Sigmoid colon (tissue), 7 donors: Measurements from ENCODE around the gene PCDH15. TPM values are rescaled to one million over a fixed set of nuclear protein-coding genes. Genes with fewer than 3 reads are reported as not detected.

Source experiments
- DNase-seq: peaks from one replicate; pipeline ENCODE4 v3.0.0-alpha.2; 2019
- H3K27ac ChIP-seq, 4 donors: fragments of 200-600 bp; sonication (generic); one replicate each; pipeline ENCODE4 v1.5.1; 2016 to 2019; ENCODE audit warnings: mild to moderate bottlenecking in 1 of 4
- H3K27me3 ChIP-seq, 3 donors: fragments of 200-600 bp; sonication (generic); one replicate each; pipeline ENCODE4 v1.5.1; 2019; ENCODE audit warnings: mild to moderate bottlenecking in 1 of 3
- H3K36me3 ChIP-seq, 4 donors: fragments of 200-600 bp; sonication (generic); one replicate each; pipeline ENCODE4 v1.5.1; 2016 to 2019
- H3K4me1 ChIP-seq, 4 donors: fragments of 200-600 bp; sonication (generic); one replicate each; pipeline ENCODE4 v1.5.1; 2017 to 2019
- H3K4me3 ChIP-seq, 4 donors: fragments of 200-600 bp; sonication (generic); one replicate each; pipeline ENCODE4 v1.5.1; 2017 to 2019; ENCODE audit warnings: mild to moderate bottlenecking in 2 of 4, moderate library complexity in 1 of 4
- H3K9me3 ChIP-seq, 4 donors: fragments of 200-600 bp in 3 of 4; sonication (generic) in 3 of 4; one replicate each; pipeline versions ENCODE4 v1.5.1 to v1.6.1; 2013 to 2019
- EP300 ChIP-seq, 4 donors: sonication (generic); formaldehyde crosslinking; IDR thresholded peaks; one replicate each; pipeline ENCODE4 v1.6.1; 2017; ENCODE audit warnings: antibody characterized with exemption in 4 of 4
- POLR2A ChIP-seq, 2 donors: fragments of 450-650 bp; IDR thresholded peaks; one replicate each; pipeline ENCODE4 v1.6.1; 2016; ENCODE audit warnings: antibody characterized with exemption in 2 of 2, mild to moderate bottlenecking in 2 of 2, moderate library complexity in 2 of 2
- POLR2AphosphoS5 ChIP-seq, 4 donors: sonication (generic); formaldehyde crosslinking; IDR thresholded peaks; one replicate each; pipeline ENCODE4 v1.6.1; 2017; ENCODE audit warnings: antibody characterized with exemption in 4 of 4
- WGBS, 2 donors: extraction: QIAGEN DNeasy Blood & Tissue Kit; methylation state at CpG; one replicate each; pipeline ENCODE4 v1.1.7; 2013; 5-methylcytosine and 5-hydroxymethylcytosine counted together
- intact Hi-C: fragments of 100-400 bp; cut with DNase I; formaldehyde crosslinking; loops from one replicate; pipeline ENCODE4 v1.15.1; 2023
- polyA plus RNA-seq, 3 donors: library from polyadenylated mRNA; stranded (reverse); fragments of 200-250 nt; gene quantifications; one replicate each; pipeline ENCODE4 v1.2.3, GENCODE V29; 2013
- total RNA-seq, 4 donors: library from RNA; depleted of rRNA; stranded (reverse); fragments of >200 nt; gene quantifications; one replicate each; pipeline ENCODE4 v1.1.0, GENCODE V29; 2016
- TF ChIP-seq, protein P1 (sequence below), 4 experiments: fragments of 450-650 bp in 3 of 4; fragments of 200-600 bp in 1 of 4; IDR thresholded peaks; one replicate each; pipeline ENCODE4 v1.5.1; 2016 to 2019; ENCODE audit warnings: antibody characterized with exemption in 4 of 4, mild to moderate bottlenecking in 3 of 4, moderate library complexity in 2 of 4
- donor health status: healthy with polysubstance abuse.
- donor health status: Bipolar disorder and iron deficiency.
- donor health status: healthy.

PCDH15 gene
- total and polyA plus RNA-seq, 7 donors = 0.14 to 0.71 (median 0.16) TPM; not detected in 2

DNA sequence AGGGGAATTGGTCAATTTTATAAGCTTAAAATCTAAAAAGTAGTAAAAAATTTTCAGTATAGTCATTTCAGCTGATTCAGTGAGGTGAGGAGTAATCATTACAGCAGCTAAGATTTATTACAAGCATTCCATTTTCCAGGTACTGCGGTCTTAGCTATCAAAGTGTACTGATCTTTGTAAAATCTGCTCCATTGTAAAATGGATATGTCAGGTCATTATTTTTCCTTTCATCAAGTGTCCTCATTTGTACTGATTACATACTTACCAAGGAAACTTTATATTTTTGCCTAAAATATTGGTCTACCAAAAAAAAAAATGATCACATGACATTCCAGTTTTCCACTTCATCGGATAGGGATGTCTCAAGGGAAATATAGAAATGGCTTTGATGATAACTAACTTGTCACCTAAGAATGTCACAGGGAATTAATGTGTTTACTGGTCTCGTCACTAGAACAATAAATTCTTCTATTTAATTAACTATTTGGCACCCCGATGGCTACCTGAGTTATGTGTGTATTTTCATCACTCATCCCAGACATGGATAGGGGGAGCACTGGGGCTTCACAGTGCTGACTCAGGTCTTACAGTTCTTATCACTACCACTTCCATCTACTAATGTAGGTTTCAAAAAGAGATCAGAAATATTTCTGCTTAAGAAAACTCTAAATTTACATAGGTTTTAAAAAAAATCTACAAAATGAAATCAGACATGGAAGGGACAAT lies 948.4 kb downstream of the PCDH15 start:
- intact Hi-C loops = no loop called here
- no peaks in the 10 kb centered on the region for H3K36me3 ChIP-seq
- DNase-seq = no peak
- 74 to 80% methylated on average over 4 of the region's 4 CpGs for WGBS, 2 donors
- no peak for TF ChIP-seq POLR2A (IDR thresholded peaks at IDR 0.05)
- TF ChIP-seq EP300 (IDR thresholded peaks at IDR 0.05) = no peak
- TF ChIP-seq POLR2AphosphoS5 (IDR thresholded peaks at IDR 0.05) = no peak
- TF ChIP-seq, protein P1, sequence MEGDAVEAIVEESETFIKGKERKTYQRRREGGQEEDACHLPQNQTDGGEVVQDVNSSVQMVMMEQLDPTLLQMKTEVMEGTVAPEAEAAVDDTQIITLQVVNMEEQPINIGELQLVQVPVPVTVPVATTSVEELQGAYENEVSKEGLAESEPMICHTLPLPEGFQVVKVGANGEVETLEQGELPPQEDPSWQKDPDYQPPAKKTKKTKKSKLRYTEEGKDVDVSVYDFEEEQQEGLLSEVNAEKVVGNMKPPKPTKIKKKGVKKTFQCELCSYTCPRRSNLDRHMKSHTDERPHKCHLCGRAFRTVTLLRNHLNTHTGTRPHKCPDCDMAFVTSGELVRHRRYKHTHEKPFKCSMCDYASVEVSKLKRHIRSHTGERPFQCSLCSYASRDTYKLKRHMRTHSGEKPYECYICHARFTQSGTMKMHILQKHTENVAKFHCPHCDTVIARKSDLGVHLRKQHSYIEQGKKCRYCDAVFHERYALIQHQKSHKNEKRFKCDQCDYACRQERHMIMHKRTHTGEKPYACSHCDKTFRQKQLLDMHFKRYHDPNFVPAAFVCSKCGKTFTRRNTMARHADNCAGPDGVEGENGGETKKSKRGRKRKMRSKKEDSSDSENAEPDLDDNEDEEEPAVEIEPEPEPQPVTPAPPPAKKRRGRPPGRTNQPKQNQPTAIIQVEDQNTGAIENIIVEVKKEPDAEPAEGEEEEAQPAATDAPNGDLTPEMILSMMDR (IDR thresholded peaks at IDR 0.05) = no peak
- no peaks in the 10 kb centered on the region for H3K27me3 ChIP-seq
- H3K4me1 ChIP-seq = no peaks in the 10 kb centered on the region
- H3K27ac ChIP-seq = no peak overlapping the region
- no peaks in the 10 kb centered on the region for H3K9me3 ChIP-seq
- no peak overlapping the region for H3K4me3 ChIP-seq

DNA sequence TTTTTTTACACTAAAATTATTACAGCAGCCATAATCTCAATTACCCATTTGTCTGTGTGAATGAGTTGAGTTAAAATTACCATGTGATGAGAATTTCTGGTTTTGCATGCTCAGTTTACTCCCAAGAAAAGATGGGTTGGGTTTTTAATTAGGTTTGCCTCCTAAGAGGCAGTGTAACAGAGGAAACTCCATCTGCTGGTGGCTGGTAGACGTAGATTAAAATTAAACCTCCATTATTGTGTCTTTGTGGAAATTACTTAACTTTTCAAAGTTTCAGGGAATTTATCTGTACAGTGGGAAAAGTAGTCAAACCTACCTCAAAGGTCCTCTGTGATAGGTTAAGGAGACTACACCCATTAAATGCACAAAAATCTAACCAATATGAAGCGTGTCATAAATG lies 954.2 kb downstream of the PCDH15 start:
- H3K27ac ChIP-seq = no peak overlapping the region
- WGBS, 2 donors = 67 to 79% methylated on average over 2 of the region's 2 CpGs
- H3K27me3 ChIP-seq = no peaks in the 10 kb centered on the region
- TF ChIP-seq, protein P1 (IDR thresholded peaks at IDR 0.05) = no peak
- TF ChIP-seq EP300 (IDR thresholded peaks at IDR 0.05) = no peak
- no peak for TF ChIP-seq POLR2A (IDR thresholded peaks at IDR 0.05)
- TF ChIP-seq POLR2AphosphoS5 (IDR thresholded peaks at IDR 0.05) = no peak
- no peaks in the 10 kb centered on the region for H3K9me3 ChIP-seq
- H3K36me3 ChIP-seq = no peaks in the 10 kb centered on the region
- peaks cover 0 to 9% (median 4%) of the 10 kb centered on the region in 4 donors for H3K4me1 ChIP-seq
- intact Hi-C loops = loop anchor here (10.0 kb wide), 1 partner anchor 558 kb away; no protein-coding TSS in a partner anchor
- no peak for DNase-seq
- no peak overlapping the region for H3K4me3 ChIP-seq

DNA sequence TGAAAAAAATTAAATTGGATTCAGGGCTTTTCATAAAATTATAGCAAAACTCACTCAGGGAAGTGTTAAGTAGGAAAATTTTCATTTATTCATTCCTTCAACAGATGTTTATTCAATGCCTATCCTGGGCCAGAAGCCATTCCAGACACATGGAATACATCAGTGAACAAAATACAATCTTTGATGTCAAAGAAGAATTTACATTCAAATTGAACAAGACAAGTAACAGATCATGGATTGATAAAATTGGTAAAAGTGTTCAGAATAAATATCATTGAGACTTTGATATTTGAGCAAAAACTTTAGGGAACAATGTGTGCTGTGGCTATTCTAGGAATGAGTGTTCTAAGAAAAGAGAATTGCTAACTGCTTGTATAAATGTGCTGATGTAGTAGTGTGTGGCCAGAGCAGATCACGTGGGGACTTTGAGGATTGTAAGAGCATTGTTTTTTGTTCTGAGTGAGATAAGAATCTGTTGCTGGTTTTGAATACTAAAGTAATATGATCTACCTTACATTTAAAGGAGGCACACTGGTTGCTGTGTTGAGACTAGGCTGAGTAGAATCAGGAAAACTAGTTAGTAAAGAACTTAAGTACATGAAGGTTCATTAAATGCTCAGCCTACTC lies 957.2 kb downstream of the PCDH15 start:
- Histone ChIP-seq H3K9me3 (no peaks in the 10 kb centered on the region), H3K4me3 (no peak overlapping the region), H3K27me3 (no peaks in the 10 kb centered on the region), H3K4me1 (peaks cover 0 to 9% (median 4%) of the 10 kb centered on the region in 4 donors), H3K27ac (no peak overlapping the region), H3K36me3 (no peaks in the 10 kb centered on the region)
- intact Hi-C loops = loop anchor here (10.0 kb wide), 1 partner anchor 561 kb away; no protein-coding TSS in a partner anchor
- 13 to 21% methylated on average over 1 of the region's 1 CpG for WGBS, 2 donors
- no peak for DNase-seq
- no peak for TF ChIP-seq EP300 (IDR thresholded peaks at IDR 0.05)
- TF ChIP-seq, protein P1 (IDR thresholded peaks at IDR 0.05) = no peak
- TF ChIP-seq POLR2A (IDR thresholded peaks at IDR 0.05) = no peak
- peak in 1 of 4 donors; percentile 52 for TF ChIP-seq POLR2AphosphoS5 (IDR thresholded peaks at IDR 0.05)

DNA sequence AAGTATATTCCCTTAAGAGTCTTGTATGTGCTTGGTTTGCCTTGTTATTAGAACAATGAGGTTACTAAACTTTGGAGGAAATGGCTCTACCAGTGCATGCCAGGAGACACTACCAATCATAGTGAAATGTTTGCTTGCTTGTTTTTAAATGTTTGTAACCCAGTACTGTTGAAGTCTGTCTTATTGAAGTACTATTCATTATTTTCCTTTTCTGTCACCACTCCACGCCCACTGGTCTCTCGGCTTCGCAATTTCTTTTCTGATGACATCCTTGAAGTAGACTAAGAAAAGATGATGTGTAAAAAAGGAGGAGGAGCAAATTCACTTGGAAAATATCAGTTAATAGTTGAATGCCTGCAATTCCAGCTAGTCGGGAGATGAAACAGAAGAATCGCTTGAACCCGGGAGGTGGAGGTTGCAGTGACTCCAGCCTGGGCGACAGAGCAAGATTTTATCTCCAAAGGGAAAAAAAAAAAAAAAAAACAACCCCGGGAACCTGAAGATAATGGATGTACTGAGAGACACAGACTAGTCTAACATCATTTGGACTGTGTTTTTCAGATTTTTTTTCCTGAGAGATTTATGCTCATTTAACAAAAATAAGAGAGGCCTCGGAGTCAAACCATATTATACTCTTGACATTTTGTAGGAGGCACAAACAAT lies 959.4 kb downstream of the PCDH15 start:
- Histone ChIP-seq H3K27ac (no peak overlapping the region), H3K9me3 (no peaks in the 10 kb centered on the region), H3K4me1 (peaks cover 0 to 9% (median 4%) of the 10 kb centered on the region in 4 donors), H3K4me3 (no peak overlapping the region), H3K36me3 (no peaks in the 10 kb centered on the region), H3K27me3 (no peaks in the 10 kb centered on the region)
- no peak for TF ChIP-seq POLR2A (IDR thresholded peaks at IDR 0.05)
- TF ChIP-seq POLR2AphosphoS5 (IDR thresholded peaks at IDR 0.05) = no peak
- TF ChIP-seq, protein P1 (IDR thresholded peaks at IDR 0.05) = no peak
- TF ChIP-seq EP300 (IDR thresholded peaks at IDR 0.05) = no peak
- intact Hi-C loops = loop anchor here (10.0 kb wide), 1 partner anchor 563 kb away; no protein-coding TSS in a partner anchor
- 78 to 82% methylated on average over 9 of the region's 9 CpGs for WGBS, 2 donors
- no peak for DNase-seq
